OCI-LY3 (cell line): ENCODE data around the gene PCDH15.

Experiments
- H2AFZ ChIP-seq: fragments of 200-600, 300-600 bp; shearing (Covaris generic); 2 replicates; pipeline ENCODE4 v1.6.0; 2014; ENCODE audit warnings: antibody characterized with exemption, low read depth, low read length
- H3K27ac ChIP-seq: fragments of 200-600, 300-600 bp; sonication (generic); 2 replicates; pipeline ENCODE4 v1.5.1; 2014; ENCODE audit warnings: mild to moderate bottlenecking, low read length, moderate library complexity, mixed read lengths
- H3K27me3 ChIP-seq: fragments of 200-600, 300-600 bp; sonication (generic); 2 replicates; pipeline ENCODE4 v1.6.1; 2014; ENCODE audit warnings: low read depth, low read length, mixed read lengths
- H3K36me3 ChIP-seq: fragments of 200-600, 300-600 bp; sonication (generic); replicated peaks from 2 replicates; pipeline ENCODE3; 2014; ENCODE audit warnings: low read depth, low read length, mixed read lengths
- H3K4me1 ChIP-seq: fragments of 300-600, 200-600 bp; sonication (generic); 2 replicates; pipeline ENCODE4 v1.6.1; 2014; ENCODE audit warnings: low read length, mixed read lengths
- H3K4me2 ChIP-seq: fragments of 200-600, 300-600 bp; sonication (generic); 2 replicates; pipeline ENCODE4 v1.6.1; 2014; ENCODE audit warnings: low read length, mixed read lengths
- H3K4me3 ChIP-seq: fragments of 300-600, 200-600 bp; sonication (generic); 2 replicates; pipeline ENCODE4 v1.5.1; 2014; ENCODE audit warnings: antibody characterized with exemption, mild to moderate bottlenecking, low read length, moderate library complexity
- H3K79me2 ChIP-seq: fragments of 300-600, 200-600 bp; shearing (Covaris generic); 2 replicates; pipeline ENCODE4 v1.6.1; 2014; ENCODE audit warnings: mild to moderate bottlenecking, low read length, mixed read lengths
- H3K9ac ChIP-seq: fragments of 300-600, 200-600 bp; shearing (Covaris generic); 2 replicates; pipeline ENCODE4 v1.6.0; 2014; ENCODE audit warnings: mild to moderate bottlenecking, low read length, moderate library complexity
- H3K9me3 ChIP-seq: fragments of 200-600, 300-600 bp; shearing (Covaris generic); 2 replicates; pipeline ENCODE4 v1.6.1; 2014; ENCODE audit warnings: low read length, mixed read lengths; ENCODE audit not compliant: insufficient read depth
- H4K20me1 ChIP-seq: fragments of 200-600, 300-600 bp; sonication (generic); 2 replicates; pipeline ENCODE4 v1.6.1; 2016; ENCODE audit warnings: low read length, mixed read lengths; ENCODE audit not compliant: insufficient read depth
- CTCF ChIP-seq: fragments of 200-600, 300-600 bp; sonication (generic); IDR thresholded peaks from 2 replicates; pipeline ENCODE4 v1.5.1; 2014; ENCODE audit warnings: antibody characterized with exemption, low read length, low read depth
- EZH2phosphoT487 ChIP-seq: fragments of 200-600 bp; shearing (Covaris generic); IDR thresholded peaks from 2 replicates; pipeline ENCODE4 v1.6.1; 2018; ENCODE audit warnings: antibody characterized with exemption, mixed run types, low read depth

PCDH15 gene

GRCh38 chr10:54653518-54653917 lies 147.5 kb downstream of the PCDH15 start:
- Histone ChIP-seq H3K4me3 (no peak overlapping the region), H4K20me1 (no peaks in the 10 kb centered on the region), H3K4me1 (peaks cover 7% of the 10 kb centered on the region), H3K79me2 (no peaks in the 10 kb centered on the region), H3K9me3 (no peaks in the 10 kb centered on the region), H3K27me3 (peaks cover 10% of the 10 kb centered on the region; the same call in 1 of the 2 replicates), H3K36me3 (no peaks in the 10 kb centered on the region), H3K9ac (no peak overlapping the region), H3K4me2 (no peak overlapping the region), H2AFZ (no peak overlapping the region), H3K27ac (no peak overlapping the region)
- TF ChIP-seq EZH2phosphoT487 (no peak), CTCF (no peak)

GRCh38 chr10:54650547-54650946 lies 150.5 kb downstream of the PCDH15 start:
- H2AFZ ChIP-seq, result no peak overlapping the region
- H3K9me3 ChIP-seq, result no peaks in the 10 kb centered on the region
- peaks cover 15% of the 10 kb centered on the region for H3K4me1 ChIP-seq
- peaks cover 10% of the 10 kb centered on the region; the same call in 1 of the 2 replicates for H3K27me3 ChIP-seq
- H3K36me3 ChIP-seq, result no peaks in the 10 kb centered on the region
- no peak overlapping the region for H3K27ac ChIP-seq
- TF ChIP-seq EZH2phosphoT487 (no peak), CTCF (no peak)
- H3K4me3 ChIP-seq, result no peak overlapping the region
- H3K79me2 ChIP-seq, result no peaks in the 10 kb centered on the region
- H4K20me1 ChIP-seq, result no peaks in the 10 kb centered on the region
- H3K4me2 ChIP-seq, result peak overlapping the region; percentile 22; the same call in 1 of the 2 replicates
- no peak overlapping the region for H3K9ac ChIP-seq

GRCh38 chr10:54622017-54622416 lies 179.0 kb downstream of the PCDH15 start:
- Histone ChIP-seq H3K9ac (0 out of 2 replicates have a peak overlapping the region, but pooled peaks have one; percentile 26), H3K79me2 (no peaks in the 10 kb centered on the region), H3K27me3 (no peaks in the 10 kb centered on the region), H3K9me3 (no peaks in the 10 kb centered on the region), H3K4me2 (peak overlapping the region; percentile 83), H3K36me3 (no peaks in the 10 kb centered on the region), H4K20me1 (no peaks in the 10 kb centered on the region), H3K27ac (no peak overlapping the region), H2AFZ (peak overlapping the region; percentile 78), H3K4me3 (peak overlapping the region; percentile 73), H3K4me1 (peaks cover 4% of the 10 kb centered on the region; the same call in 1 of the 2 replicates)
- TF ChIP-seq CTCF (no peak), EZH2phosphoT487 (no peak)

GRCh38 chr10:54620352-54620751 lies 180.7 kb downstream of the PCDH15 start:
- Histone ChIP-seq H4K20me1 (no peaks in the 10 kb centered on the region), H3K27ac (no peak overlapping the region), H3K79me2 (no peaks in the 10 kb centered on the region), H3K27me3 (no peaks in the 10 kb centered on the region), H3K9ac (no peak overlapping the region), H3K4me2 (no peak overlapping the region), H3K4me3 (no peak overlapping the region), H2AFZ (no peak overlapping the region), H3K36me3 (no peaks in the 10 kb centered on the region), H3K4me1 (peaks cover 4% of the 10 kb centered on the region; the same call in 1 of the 2 replicates), H3K9me3 (no peaks in the 10 kb centered on the region)
- no peak for TF ChIP-seq EZH2phosphoT487

GRCh38 chr10:54614072-54614471 lies 187.0 kb downstream of the PCDH15 start:
- H3K4me1 ChIP-seq, result no peaks in the 10 kb centered on the region
- TF ChIP-seq EZH2phosphoT487 (no peak), CTCF (no peak)
- no peaks in the 10 kb centered on the region for H3K36me3 ChIP-seq
- no peaks in the 10 kb centered on the region for H3K27me3 ChIP-seq
- H2AFZ ChIP-seq, result no peak overlapping the region
- no peak overlapping the region for H3K4me2 ChIP-seq
- no peak overlapping the region for H3K9ac ChIP-seq
- no peaks in the 10 kb centered on the region for H4K20me1 ChIP-seq
- H3K9me3 ChIP-seq, result no peaks in the 10 kb centered on the region
- no peak overlapping the region for H3K4me3 ChIP-seq
- no peaks in the 10 kb centered on the region for H3K79me2 ChIP-seq
- no peak overlapping the region for H3K27ac ChIP-seq
